Mammary epithelial cell (primary cell): ENCODE data around the gene HIVEP3.

ENCODE experiments used
- EZH2 ChIP-seq: IDR thresholded peaks from 2 replicates; pipeline ENCODE4 v1.6.1; 2012; ENCODE audit warnings: low read length, inconsistent platforms, borderline replicate concordance
- TF ChIP-seq, protein P1 (sequence below), 2 donors: IDR thresholded peaks in 1 of 2; conservative IDR thresholded peaks in 1 of 2; 2 replicates each; pipeline ENCODE4 v1.5.1; 2011 to 2012; ENCODE audit warnings: inconsistent platforms in 2 of 2, low read length in 2 of 2, mild to moderate bottlenecking in 2 of 2, control low read depth in 1 of 2, low read depth in 1 of 2; ENCODE audit not compliant: insufficient read depth in 1 of 2; ENCODE audit errors: extremely low read depth in 1 of 2

DNA sequence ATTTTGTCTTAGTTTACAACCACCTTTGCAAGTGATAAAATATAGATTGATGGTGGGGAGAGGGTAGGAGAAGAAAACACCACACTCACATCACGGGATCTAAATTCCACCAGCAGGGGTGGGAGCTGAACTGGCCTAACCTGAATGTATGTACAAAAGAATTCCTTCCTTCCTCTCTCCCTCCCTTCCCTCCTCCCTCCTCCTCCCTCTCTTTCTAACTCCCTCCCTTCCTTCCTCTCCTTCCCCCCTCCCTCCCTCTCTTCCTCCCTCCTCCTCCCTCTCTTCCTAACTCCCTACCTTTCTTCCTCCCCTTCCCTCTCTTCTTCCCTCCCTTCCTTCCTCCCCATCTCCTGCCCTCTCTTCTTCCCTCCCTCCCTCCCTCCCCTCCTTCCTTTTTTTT is 40.2 kb downstream of the HIVEP3 start:
- no peak for TF ChIP-seq EZH2
- TF ChIP-seq, protein P1, sequence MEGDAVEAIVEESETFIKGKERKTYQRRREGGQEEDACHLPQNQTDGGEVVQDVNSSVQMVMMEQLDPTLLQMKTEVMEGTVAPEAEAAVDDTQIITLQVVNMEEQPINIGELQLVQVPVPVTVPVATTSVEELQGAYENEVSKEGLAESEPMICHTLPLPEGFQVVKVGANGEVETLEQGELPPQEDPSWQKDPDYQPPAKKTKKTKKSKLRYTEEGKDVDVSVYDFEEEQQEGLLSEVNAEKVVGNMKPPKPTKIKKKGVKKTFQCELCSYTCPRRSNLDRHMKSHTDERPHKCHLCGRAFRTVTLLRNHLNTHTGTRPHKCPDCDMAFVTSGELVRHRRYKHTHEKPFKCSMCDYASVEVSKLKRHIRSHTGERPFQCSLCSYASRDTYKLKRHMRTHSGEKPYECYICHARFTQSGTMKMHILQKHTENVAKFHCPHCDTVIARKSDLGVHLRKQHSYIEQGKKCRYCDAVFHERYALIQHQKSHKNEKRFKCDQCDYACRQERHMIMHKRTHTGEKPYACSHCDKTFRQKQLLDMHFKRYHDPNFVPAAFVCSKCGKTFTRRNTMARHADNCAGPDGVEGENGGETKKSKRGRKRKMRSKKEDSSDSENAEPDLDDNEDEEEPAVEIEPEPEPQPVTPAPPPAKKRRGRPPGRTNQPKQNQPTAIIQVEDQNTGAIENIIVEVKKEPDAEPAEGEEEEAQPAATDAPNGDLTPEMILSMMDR (conservative IDR thresholded peaks at IDR 0.05 in 1 of 2, IDR thresholded peaks at IDR 0.05 in 1 of 2; ENCODE audit: extremely low read depth in 1 of 2, insufficient read depth in 1 of 2, low read depth in 1 of 2, low read length in 2 of 2) = no peak
